Tibial nerve (tissue), 4 donors: ENCODE measurements around the gene PLCB1. TPM values are rescaled to one million over a fixed set of nuclear protein-coding genes. Genes with fewer than 3 reads are reported as not detected.

ENCODE experiments used
- DNase-seq, 2 donors: peaks; one replicate each; pipeline ENCODE4 v3.0.0-alpha.2; 2019; ENCODE audit warnings: low spot score in 2 of 2
- H3K27ac ChIP-seq, 4 donors: fragments of 200-600 bp; sonication (generic) in 3 of 4; one replicate each; pipeline ENCODE4 v1.5.1; 2017 to 2019; ENCODE audit warnings: mild to moderate bottlenecking in 1 of 4
- H3K27me3 ChIP-seq, 2 donors: fragments of 200-600 bp; sonication (generic) in 1 of 2; one replicate each; pipeline versions ENCODE4 v1.5.1 to v1.6.0; 2017 to 2019
- H3K36me3 ChIP-seq, 3 donors: fragments of 200-600 bp; sonication (generic); one replicate each; pipeline ENCODE4 v1.5.1; 2018 to 2019
- H3K4me1 ChIP-seq, 4 donors: fragments of 200-600 bp; sonication (generic) in 3 of 4; one replicate each; pipeline ENCODE4 v1.5.1; 2017 to 2019
- H3K4me3 ChIP-seq, 4 donors: fragments of 200-600 bp; sonication (generic) in 3 of 4; one replicate each; pipeline ENCODE4 v1.5.1; 2017 to 2019; ENCODE audit warnings: mild to moderate bottlenecking in 1 of 4, moderate library complexity in 1 of 4
- H3K9me3 ChIP-seq, 4 donors: fragments of 200-600 bp; sonication (generic) in 3 of 4; one replicate each; pipeline ENCODE4 v1.5.1; 2017 to 2019
- CTCF ChIP-seq, 5 experiments: fragments of 200-600 bp in 3 of 5; fragments of 450-650 bp in 2 of 5; sonication (generic) in 3 of 5; IDR thresholded peaks; one replicate each; pipeline ENCODE4 v1.5.1; 2016 to 2019; ENCODE audit warnings: antibody characterized with exemption in 5 of 5, mild to moderate bottlenecking in 3 of 5, moderate library complexity in 2 of 5
- EP300 ChIP-seq, 2 donors: sonication (generic); formaldehyde crosslinking; IDR thresholded peaks; one replicate each; pipeline ENCODE4 v1.6.1; 2017; ENCODE audit warnings: antibody characterized with exemption in 2 of 2, mild to moderate bottlenecking in 1 of 2
- POLR2A ChIP-seq, 2 donors: fragments of 450-650 bp; IDR thresholded peaks; one replicate each; pipeline ENCODE4 v1.6.1; 2017; ENCODE audit warnings: antibody characterized with exemption in 2 of 2, mild to moderate bottlenecking in 2 of 2, moderate library complexity in 2 of 2
- WGBS, 2 donors: methylation state at CpG; one replicate each; pipeline ENCODE4 v1.1.5; 2018; 5-methylcytosine and 5-hydroxymethylcytosine counted together
- total RNA-seq, 4 donors: library from RNA; depleted of rRNA; stranded (reverse); fragments of >200 nt; gene quantifications; one replicate each; pipeline ENCODE4 v1.1.0, GENCODE V29; 2016

PLCB1 gene
- total RNA-seq, 4 donors from 2014 or later, result 34.7 to 52.8 (median 39.2) TPM

DNA sequence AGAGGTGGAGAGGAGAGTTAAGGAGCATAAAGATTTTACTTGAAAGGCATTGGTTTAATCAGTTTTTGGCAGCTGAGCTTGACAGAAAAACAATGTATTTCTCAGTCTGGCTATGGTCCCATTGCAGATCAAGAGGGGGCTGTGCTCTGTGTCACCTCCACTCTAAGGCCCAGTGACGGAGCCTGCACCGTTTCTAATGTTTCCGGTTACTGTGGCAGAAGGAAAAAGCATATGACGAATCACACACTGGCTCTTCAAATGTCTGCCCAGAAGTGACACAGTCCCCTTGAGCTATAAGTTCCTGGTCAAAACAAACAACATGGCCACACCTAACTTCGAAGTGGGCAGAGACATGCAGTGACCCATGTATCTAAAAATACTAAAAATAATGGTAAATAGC lies 372.0 kb downstream of the PLCB1 start:
- no peak overlapping the region for H3K4me3 ChIP-seq
- TF ChIP-seq EP300 (IDR thresholded peaks at IDR 0.05) (no peak), CTCF (IDR thresholded peaks at IDR 0.05) (no peak), POLR2A (IDR thresholded peaks at IDR 0.05) (no peak)
- H3K27me3 ChIP-seq, result no peaks in the 10 kb centered on the region
- H3K9me3 ChIP-seq, result no peaks in the 10 kb centered on the region
- no peak for DNase-seq
- H3K4me1 ChIP-seq, result peaks cover 0 to 8% (median 0%) of the 10 kb centered on the region in 4 donors
- H3K36me3 ChIP-seq, result no peaks in the 10 kb centered on the region
- H3K27ac ChIP-seq, result no peak overlapping the region
- WGBS, 2 donors, result 77 to 93% methylated on average over 5 of the region's 5 CpGs

- no peak for DNase-seq
- Histone ChIP-seq H3K4me3 (no peak overlapping the region), H3K4me1 (peaks cover 0 to 17% (median 0%) of the 10 kb centered on the region in 4 donors), H3K36me3 (no peaks in the 10 kb centered on the region), H3K27ac (no peak overlapping the region), H3K27me3 (no peaks in the 10 kb centered on the region), H3K9me3 (no peaks in the 10 kb centered on the region)
- 62 to 64% methylated on average over 4 of the region's 4 CpGs for WGBS, 2 donors
- TF ChIP-seq EP300 (IDR thresholded peaks at IDR 0.05), result no peak
- no peak for TF ChIP-seq POLR2A (IDR thresholded peaks at IDR 0.05)
- TF ChIP-seq CTCF (IDR thresholded peaks at IDR 0.05), result no peak
Measured at GRCh38 chr20:8505476-8506200, 373.6 kb downstream of the PLCB1 start.

GRCh38 chr20:8507231-8507630 lies 375.2 kb downstream of the PLCB1 start:
- WGBS, 2 donors, result 88 to 92% methylated on average over 3 of the region's 3 CpGs
- Histone ChIP-seq H3K27ac (no peak overlapping the region), H3K27me3 (no peaks in the 10 kb centered on the region)

DNA sequence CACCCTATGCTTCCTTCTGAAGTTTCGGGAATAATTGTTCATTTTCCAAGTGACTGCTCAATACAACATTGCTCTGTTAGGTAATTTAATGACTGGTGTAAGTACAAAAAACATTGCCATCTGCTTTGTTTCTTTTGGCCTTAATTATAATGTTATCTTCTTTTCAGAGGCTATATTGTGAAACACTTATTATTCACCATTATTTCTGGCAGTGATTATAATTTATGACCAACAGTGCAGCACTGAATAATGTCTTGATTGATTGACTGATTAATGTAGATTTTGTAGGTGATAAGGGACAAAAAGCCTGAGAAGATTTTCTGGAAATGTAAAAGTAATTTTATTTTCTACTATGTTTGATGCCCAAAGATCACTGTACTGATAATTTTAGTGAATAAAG lies 377.7 kb downstream of the PLCB1 start:
- Histone ChIP-seq H3K27ac (no peak overlapping the region), H3K27me3 (no peaks in the 10 kb centered on the region), H3K4me3 (no peak overlapping the region), H3K36me3 (no peaks in the 10 kb centered on the region), H3K4me1 (peaks cover 0 to 17% (median 0%) of the 10 kb centered on the region in 4 donors), H3K9me3 (no peaks in the 10 kb centered on the region)
- TF ChIP-seq CTCF (IDR thresholded peaks at IDR 0.05) (no peak), EP300 (IDR thresholded peaks at IDR 0.05) (no peak)
- DNase-seq, result no peak
- 74 to 76% methylated on average over 1 of the region's 1 CpG for WGBS, 2 donors

More at GRCh38 chr20:8507231-8507630, 375.2 kb downstream of the PLCB1 start:
- H3K4me1 ChIP-seq, result peaks cover 0 to 17% (median 0%) of the 10 kb centered on the region in 4 donors
- no peak for DNase-seq
- TF ChIP-seq POLR2A (IDR thresholded peaks at IDR 0.05) (no peak), EP300 (IDR thresholded peaks at IDR 0.05) (no peak), CTCF (IDR thresholded peaks at IDR 0.05) (no peak)
- no peak overlapping the region for H3K4me3 ChIP-seq
- no peaks in the 10 kb centered on the region for H3K9me3 ChIP-seq
- H3K36me3 ChIP-seq, result no peaks in the 10 kb centered on the region

GRCh38 chr20:8510808-8511207 lies 378.7 kb downstream of the PLCB1 start:
- no peak overlapping the region for H3K4me3 ChIP-seq
- H3K27ac ChIP-seq, result no peak overlapping the region
- DNase-seq, result no peak
- TF ChIP-seq EP300 (IDR thresholded peaks at IDR 0.05) (no peak), POLR2A (IDR thresholded peaks at IDR 0.05) (no peak), CTCF (IDR thresholded peaks at IDR 0.05) (no peak)
- no peaks in the 10 kb centered on the region for H3K27me3 ChIP-seq
- peaks cover 0 to 9% (median 0%) of the 10 kb centered on the region in 4 donors for H3K4me1 ChIP-seq
- no peaks in the 10 kb centered on the region for H3K9me3 ChIP-seq
- H3K36me3 ChIP-seq, result no peaks in the 10 kb centered on the region
